MCF 10A (cell line): Measurements from ENCODE around the gene CREB3L2. TPM values are rescaled to one million over a fixed set of nuclear protein-coding genes. Genes with fewer than 3 reads are reported as not detected.

Source experiments
- BruUV-seq: library from RNA; stranded (reverse); fragments of 400-500 nt; replicated peaks from 2 replicates; lab custom pipeline; 2021; lab: Mats Ljungman, UMichigan
- CTCF ChIA-PET: fragments of 300-600 bp; sonication (Branson Sonifier 250); formaldehyde crosslinking; extraction: SDS; loops from one replicate; lab custom pipeline; 2021; ENCODE audit warnings: antibody characterized with exemption, inconsistent platforms; lab: Yijun Ruan, JAX
- POLR2A ChIA-PET: fragments of 300-600, 350-650 bp; sonication (Branson Sonifier 250); formaldehyde crosslinking; extraction: SDS; loops from one replicate; lab custom pipeline; 2020; ENCODE audit warnings: antibody characterized with exemption, inconsistent platforms; lab: Yijun Ruan, JAX
- DNase-seq: peaks from one replicate; pipeline ENCODE4 v3.0.0-alpha.2; 2018; ENCODE audit not compliant: unreplicated experiment
- H3K27ac Mint-ChIP-seq: one replicate; pipeline ENCODE4 v1.8.0; 2022; ENCODE audit warnings: mild to moderate bottlenecking, low read depth, mixed read lengths; ENCODE audit not compliant: unreplicated experiment
- H3K27me3 Mint-ChIP-seq: one replicate; pipeline ENCODE4 v1.8.0; 2022; ENCODE audit warnings: mixed read lengths; ENCODE audit not compliant: insufficient read depth, unreplicated experiment
- H3K36me3 Mint-ChIP-seq: one replicate; pipeline ENCODE4 v1.8.0; 2022; ENCODE audit warnings: mild to moderate bottlenecking, moderate library complexity, mixed read lengths; ENCODE audit not compliant: insufficient read depth, unreplicated experiment
- H3K4me1 Mint-ChIP-seq: one replicate; pipeline ENCODE4 v1.8.0; 2022; ENCODE audit warnings: mixed read lengths; ENCODE audit not compliant: insufficient read depth, unreplicated experiment
- H3K4me3 Mint-ChIP-seq: one replicate; pipeline ENCODE4 v1.8.0; 2022; ENCODE audit warnings: mild to moderate bottlenecking, moderate library complexity, mixed read lengths; ENCODE audit not compliant: unreplicated experiment
- H3K9me3 Mint-ChIP-seq: one replicate; pipeline ENCODE4 v1.8.0; 2022; ENCODE audit warnings: mixed read lengths; ENCODE audit not compliant: unreplicated experiment
- intact Hi-C: fragments of 100-400 bp; cut with micrococcal nuclease; formaldehyde crosslinking; loops from 2 replicates; pipeline ENCODE4 v1.14.1; 2022
- total RNA-seq: library from RNA; stranded (reverse); gene quantifications from 2 replicates; pipeline ENCODE4 v1.2.3, GENCODE V29; 2022
- TF ChIP-seq, protein P1 (sequence below): fragments of 200-600 bp; IDR thresholded peaks from one replicate; pipeline ENCODE4 v1.8.0; 2022; ENCODE audit warnings: antibody characterized with exemption, mild to moderate bottlenecking; ENCODE audit not compliant: unreplicated experiment

CREB3L2 gene
- total RNA-seq, 1 experiment from 2014 or later, result 74.2 TPM

GRCh38 chr7:137895301-137896221 is 106.3 kb downstream of the CREB3L2 start:
- BruUV-seq, result no TSS peak
- Mint-ChIP-seq H3K27me3 (no peaks in the 10 kb centered on the region), H3K36me3 (peaks cover 92% of the 10 kb centered on the region), H3K27ac (peak overlapping the region; percentile 59), H3K4me3 (no peak overlapping the region), H3K9me3 (no peaks in the 10 kb centered on the region), H3K4me1 (peaks cover 10% of the 10 kb centered on the region)
- intact Hi-C loops, result no loop called here
- no peak for DNase-seq
- POLR2A ChIA-PET, result interaction anchor here (0.8 kb wide), 1 partner anchor 249 kb away, joined by 3 read pairs; no protein-coding TSS in a partner anchor
- CTCF ChIA-PET, result interaction anchor here (0.6 to 6.4 kb wide), 15 partner anchors 8 to 826 kb away, joined by 3 to 71 read pairs (median 4); partner anchors contain the start of gene CREB3L2
- TF ChIP-seq, protein P1, sequence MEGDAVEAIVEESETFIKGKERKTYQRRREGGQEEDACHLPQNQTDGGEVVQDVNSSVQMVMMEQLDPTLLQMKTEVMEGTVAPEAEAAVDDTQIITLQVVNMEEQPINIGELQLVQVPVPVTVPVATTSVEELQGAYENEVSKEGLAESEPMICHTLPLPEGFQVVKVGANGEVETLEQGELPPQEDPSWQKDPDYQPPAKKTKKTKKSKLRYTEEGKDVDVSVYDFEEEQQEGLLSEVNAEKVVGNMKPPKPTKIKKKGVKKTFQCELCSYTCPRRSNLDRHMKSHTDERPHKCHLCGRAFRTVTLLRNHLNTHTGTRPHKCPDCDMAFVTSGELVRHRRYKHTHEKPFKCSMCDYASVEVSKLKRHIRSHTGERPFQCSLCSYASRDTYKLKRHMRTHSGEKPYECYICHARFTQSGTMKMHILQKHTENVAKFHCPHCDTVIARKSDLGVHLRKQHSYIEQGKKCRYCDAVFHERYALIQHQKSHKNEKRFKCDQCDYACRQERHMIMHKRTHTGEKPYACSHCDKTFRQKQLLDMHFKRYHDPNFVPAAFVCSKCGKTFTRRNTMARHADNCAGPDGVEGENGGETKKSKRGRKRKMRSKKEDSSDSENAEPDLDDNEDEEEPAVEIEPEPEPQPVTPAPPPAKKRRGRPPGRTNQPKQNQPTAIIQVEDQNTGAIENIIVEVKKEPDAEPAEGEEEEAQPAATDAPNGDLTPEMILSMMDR, result no peak

DNA sequence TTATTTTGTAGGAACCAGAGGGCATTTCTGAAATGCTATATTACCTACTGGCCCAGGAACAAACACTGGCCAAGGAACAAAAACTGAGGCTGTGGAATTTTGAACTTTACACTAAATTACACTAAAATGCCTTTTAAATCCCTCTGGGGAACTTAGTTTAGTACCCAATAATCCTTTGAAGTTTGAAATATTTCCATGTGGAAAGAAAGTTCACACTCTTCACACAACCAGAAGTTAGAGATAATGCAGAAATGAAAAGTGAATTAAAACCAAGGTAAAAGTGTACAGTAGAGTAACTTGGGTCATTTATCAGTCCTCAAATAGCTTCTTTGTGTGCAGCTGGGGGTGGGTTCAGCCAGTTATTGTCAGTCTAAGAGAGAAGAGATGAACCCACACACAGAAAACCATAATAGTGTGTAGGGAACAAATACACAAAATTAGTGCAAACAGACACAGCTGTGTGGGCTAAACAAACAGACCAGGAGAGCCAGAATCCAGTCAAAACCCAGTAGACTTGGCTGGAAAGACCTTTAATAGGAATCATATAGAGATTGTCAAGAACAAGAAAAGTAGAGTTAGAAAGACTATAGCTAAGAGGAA is 108.6 kb downstream of the CREB3L2 start:
- H3K27ac Mint-ChIP-seq, result peak overlapping the region; percentile 13
- no peak overlapping the region for H3K4me3 Mint-ChIP-seq
- BruUV-seq, result no TSS peak
- DNase-seq, result no peak
- no peaks in the 10 kb centered on the region for H3K27me3 Mint-ChIP-seq
- ChIA-PET POLR2A (interaction anchor here (1.3 kb wide), 1 partner anchor 12 kb away, joined by 3 read pairs; no protein-coding TSS in a partner anchor), CTCF (interaction anchor here (0.6 to 6.4 kb wide), 4 partner anchors 12 to 238 kb away, joined by 4 to 71 read pairs (median 4); no protein-coding TSS in a partner anchor)
- H3K36me3 Mint-ChIP-seq, result peaks cover 82% of the 10 kb centered on the region
- H3K9me3 Mint-ChIP-seq, result no peaks in the 10 kb centered on the region
- no peaks in the 10 kb centered on the region for H3K4me1 Mint-ChIP-seq
- TF ChIP-seq, protein P1, result no peak
- intact Hi-C loops, result no loop called here

DNA sequence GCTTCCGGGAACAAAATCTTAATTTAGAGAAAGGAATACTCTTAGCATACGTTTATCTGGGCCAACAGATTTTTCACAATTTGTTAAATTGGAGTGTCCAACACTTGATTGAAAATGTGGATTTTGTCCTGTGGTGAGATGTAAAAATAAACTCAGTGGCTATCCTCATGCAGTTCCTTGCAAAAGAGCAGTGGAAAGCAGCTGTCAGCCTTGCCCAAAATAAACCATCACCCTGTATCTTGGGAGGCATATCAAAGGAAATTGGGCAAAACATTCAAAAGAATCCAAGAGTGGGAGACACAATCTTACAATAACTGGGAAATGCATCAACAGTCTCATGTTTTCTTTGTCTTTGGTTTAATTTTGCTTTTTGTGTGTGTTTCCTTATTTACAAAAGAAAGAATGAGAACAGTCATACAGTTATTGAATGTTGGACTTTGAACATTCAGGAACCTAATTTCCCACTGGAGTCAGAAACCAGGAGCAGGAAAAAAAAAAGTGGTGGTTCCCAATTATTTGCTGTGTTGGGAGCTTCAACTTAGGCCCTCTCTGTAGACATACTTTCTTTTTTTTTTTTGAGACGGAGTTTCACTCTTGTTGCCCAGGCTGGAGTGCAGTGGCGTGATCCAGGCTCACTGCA is 110.8 kb downstream of the CREB3L2 start:
- TF ChIP-seq, protein P1, result no peak
- no peak for DNase-seq
- Mint-ChIP-seq H3K4me1 (peaks cover 3% of the 10 kb centered on the region), H3K27me3 (no peaks in the 10 kb centered on the region), H3K9me3 (no peaks in the 10 kb centered on the region), H3K27ac (no peak overlapping the region), H3K36me3 (peaks cover 79% of the 10 kb centered on the region), H3K4me3 (no peak overlapping the region)
- BruUV-seq, result no TSS peak
- POLR2A ChIA-PET, result interaction anchor here (0.6 to 1.1 kb wide), 2 partner anchors 9 to 274 kb away, joined by 3 to 4 read pairs; no protein-coding TSS in a partner anchor
- intact Hi-C loops, result no loop called here
- CTCF ChIA-PET, result interaction anchor here (0.6 to 6.4 kb wide), 7 partner anchors 8 to 885 kb away, joined by 3 to 71 read pairs (median 3); no protein-coding TSS in a partner anchor
